NCI-H2196 (cell line): ENCODE results near the gene ZNF775.

ENCODE experiments used
- DNase-seq: peaks from one replicate; lab custom pipeline; 2025; ENCODE audit not compliant: unreplicated experiment; lab: John Stamatoyannopoulos, UW

The ZNF775 gene

DNA sequence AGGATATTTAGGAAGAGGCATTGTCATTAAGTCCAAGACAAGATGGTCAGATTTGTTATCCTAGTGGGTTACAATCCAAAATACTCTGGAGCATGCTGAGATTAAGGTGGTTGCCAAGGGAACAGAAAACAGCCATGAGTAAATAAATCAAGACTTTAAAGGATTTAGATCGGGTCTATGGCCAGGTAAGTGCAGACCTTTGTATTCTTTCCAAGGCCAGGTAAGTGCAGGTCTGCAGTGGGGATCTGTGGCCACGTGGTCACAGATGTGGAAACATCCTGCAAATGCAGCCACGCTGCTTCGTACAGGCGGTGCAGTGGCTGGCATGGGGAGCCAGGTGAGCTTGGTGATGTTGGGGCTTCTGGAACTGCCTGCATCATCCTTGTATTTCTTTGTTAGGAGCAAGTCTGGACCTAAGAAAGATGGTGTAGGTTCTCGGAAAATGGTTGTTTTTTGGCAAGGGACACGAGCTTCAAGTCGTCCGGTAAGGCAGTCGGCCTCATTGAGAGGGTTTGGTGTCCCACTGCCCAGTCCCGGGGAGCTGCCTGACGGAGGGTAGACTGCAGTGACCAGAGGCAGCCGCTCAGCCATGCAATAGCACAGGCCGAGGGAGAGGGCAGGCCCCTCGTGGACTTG, 21.8 kb downstream of the ZNF775 start:
- no peak for DNase-seq

- no peak for DNase-seq
Observed at GRCh38 chr7:150401424-150401790, 22.3 kb downstream of the ZNF775 start.

GRCh38 chr7:150401861-150402631, 22.9 kb downstream of the ZNF775 start:
- DNase-seq: no peak

- DNase-seq: no peak
Observed at GRCh38 chr7:150402671-150403321, 23.7 kb downstream of the ZNF775 start.

- DNase-seq: no peak
Observed at GRCh38 chr7:150403376-150404171, 24.4 kb downstream of the ZNF775 start.

DNA sequence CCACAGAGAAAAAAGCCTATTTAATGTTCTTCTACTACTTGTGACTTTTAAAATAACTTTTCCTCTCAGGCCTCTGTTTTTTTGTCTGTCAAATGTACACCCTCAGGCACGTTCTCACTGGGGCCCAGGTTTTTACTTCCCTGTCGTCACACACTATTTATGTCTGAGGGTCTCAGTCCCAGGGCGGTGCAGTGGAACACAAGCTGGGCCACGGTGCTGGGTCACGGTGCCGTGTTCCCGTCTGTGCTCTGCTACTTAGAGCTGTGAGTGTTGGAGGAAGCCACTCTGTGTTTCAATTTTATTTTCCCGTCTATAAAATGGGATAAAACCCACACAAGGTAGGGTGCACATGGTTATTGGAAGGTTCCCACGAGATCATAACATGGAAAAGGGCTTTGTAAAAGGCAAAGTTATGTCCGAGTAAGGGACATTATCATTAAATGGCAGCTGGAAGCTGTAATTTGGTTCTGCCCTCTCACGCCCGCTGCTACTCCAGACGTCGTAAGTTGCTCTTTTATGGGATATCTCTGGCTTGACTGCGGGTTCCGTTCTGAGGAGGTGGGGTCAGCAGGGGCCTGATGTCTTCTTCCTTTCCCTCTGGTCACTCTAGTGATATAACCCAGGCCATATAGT, 25.2 kb downstream of the ZNF775 start:
- DNase-seq: no peak

DNA sequence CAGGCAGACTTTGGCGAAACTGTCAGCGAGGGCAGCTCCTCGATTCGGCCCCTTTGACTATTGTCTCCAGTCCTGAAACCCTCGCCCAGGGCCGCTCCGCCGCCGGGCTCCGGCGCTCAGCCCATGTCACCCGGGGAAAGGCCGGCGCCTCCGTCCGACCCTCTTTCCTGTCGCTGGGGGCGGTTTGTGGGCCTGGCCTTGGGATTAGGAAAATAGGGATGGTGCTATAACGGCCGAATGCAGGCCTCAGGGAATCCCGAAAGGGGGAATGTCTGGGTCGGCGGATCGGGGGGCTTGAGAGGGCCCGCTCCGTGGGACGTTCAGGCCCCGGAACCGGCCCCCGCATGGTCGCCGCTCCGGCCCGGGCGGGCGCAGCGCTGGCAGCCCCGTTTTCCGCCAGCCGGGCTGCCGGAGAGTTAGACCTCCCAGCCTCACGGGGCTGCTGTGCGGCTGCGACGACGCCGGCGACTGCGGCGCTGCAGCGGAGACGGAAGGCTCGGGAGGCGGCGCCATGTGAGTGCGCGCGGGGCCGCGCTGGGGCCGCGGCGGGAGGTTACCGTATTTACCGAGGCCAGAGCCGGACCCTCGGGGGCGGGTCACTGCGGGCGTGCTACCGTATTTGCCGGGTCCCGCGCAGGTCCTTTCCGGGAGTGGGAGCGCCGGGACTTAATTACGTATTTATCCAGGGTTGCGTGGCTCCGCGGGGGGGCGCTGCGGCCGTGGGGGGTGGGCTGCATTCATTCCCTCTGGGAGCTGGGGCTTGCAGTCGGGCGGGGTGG, 25.9 kb downstream of the ZNF775 start:
- peak; percentile 86 for DNase-seq

DNA sequence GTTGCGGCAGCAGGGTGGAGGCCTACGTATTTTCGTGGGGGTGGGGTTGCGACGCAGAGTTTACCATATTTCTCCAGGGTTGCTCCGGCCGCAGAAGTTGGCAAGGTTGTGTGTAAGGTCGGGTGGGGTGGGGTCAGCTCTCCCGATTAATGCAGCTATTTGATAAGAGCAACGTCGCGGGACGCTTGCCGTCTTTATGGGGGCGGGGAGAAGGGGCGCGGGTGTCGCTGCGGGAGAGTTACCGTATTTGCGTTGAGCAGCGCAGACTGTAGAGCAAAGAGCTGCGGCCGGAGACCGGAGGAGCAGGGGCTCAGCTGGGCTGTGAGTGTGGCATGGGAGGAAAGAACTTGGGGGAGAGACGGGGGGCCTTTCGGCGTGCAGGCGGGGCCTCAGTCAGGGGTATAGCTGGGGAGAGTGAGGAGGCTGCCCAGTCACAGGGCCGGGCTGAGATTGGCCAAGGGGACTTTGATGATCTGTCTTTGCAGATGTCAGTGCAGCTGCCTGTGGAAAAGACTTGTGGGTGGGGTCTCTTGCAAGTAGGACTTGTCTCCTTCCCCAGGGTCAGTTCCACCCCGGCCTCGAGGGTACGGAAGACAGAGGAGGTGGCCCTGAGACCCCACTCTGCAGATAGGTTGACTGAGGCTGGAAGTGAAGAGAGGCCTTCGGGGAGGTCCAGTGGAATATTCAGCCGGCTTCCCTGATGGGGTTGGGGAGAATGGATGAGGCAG, 26.6 kb downstream of the ZNF775 start:
- DNase-seq: peak; percentile 72

DNA sequence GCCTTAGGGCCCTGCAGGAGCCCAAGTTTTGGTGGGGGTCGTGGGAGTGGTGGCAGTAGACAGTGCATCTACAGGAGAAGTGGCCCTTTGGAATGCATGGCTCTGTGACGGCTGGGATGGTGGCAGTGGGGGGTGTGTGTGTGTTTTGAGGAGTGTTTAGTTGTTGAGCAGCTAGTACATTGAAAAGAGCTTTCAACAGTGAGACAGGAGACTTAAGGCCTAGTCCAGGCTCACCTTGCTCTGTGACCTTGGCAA, 27.1 kb downstream of the ZNF775 start:
- DNase-seq: no peak

DNA sequence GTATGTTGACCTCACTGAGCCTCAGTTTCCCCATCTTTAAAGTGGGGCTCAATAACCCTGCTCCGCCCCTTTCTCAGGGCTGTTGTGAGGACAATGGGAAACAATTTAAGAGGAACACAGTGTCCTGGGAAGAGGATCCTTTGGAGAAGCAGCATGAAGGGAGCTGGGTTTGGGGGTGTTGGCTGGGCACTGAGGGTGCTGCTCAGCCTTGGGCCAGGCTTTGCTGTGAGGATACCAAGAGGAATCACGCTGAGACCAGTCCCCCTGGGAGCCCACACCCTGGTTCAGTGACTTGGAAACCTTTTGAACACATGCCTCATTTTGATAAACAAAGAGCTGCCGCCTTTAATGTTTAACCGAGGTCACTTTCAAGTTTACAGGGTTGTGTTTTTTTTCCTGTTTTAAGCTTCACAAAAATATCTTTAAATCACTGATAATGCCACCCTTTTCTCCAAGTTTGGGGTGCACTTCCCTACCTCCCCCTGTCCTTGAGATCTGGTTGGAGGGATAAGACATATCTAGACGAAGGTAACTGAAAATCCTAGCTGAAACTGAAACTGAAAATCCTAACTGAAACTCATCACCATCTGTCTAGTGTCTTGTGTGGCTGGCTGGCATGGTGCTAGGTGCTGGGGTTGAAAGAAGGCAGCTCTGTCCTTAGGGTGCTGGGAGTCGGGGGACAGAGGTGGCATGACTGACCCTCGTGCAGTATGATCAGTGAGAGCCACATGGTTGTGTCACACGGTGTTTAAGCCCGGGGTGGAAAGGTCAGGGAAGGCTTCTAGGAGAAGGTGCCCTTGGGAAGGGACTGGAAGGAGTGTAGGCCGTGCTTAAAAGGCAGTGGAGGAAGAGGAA, 27.7 kb downstream of the ZNF775 start:
- DNase-seq: no peak

DNA sequence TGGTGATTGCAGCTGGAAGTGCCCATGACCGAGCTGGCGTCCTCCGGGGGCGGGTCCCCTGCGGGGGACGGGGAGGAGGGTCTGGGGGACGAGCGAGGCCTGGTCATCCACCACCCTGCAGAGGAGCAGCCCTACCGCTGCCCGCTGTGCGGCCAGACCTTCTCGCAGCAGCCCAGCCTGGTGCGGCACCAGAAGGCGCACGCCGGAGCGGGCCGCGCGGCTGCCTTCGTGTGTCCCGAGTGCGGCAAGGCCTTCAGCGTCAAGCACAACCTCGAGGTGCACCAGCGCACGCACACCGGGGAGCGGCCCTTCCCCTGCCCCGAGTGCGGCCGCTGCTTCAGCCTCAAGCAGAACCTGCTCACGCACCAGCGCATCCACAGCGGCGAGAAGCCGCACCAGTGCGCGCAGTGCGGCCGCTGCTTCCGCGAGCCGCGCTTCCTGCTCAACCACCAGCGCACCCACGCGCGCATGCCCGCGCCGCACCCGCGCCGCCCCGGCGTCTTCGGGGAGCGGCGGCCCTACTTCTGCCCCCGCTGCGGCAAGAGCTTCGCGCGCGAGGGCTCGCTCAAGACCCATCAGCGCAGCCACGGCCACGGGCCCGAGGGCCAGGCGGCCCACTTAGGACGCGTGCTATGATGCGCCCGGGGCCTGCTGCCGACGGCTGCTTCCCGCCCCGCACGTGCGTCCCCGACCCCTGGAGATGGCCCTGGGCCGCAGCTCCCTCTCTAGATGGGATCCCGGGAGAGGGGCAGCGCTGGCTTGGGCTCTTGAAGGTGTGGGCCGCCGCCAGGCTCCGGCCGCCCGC, 28.7 kb downstream of the ZNF775 start:
- no peak for DNase-seq

GRCh38 chr7:150408393-150409299, 29.5 kb downstream of the ZNF775 start:
- DNase-seq: no peak

DNA sequence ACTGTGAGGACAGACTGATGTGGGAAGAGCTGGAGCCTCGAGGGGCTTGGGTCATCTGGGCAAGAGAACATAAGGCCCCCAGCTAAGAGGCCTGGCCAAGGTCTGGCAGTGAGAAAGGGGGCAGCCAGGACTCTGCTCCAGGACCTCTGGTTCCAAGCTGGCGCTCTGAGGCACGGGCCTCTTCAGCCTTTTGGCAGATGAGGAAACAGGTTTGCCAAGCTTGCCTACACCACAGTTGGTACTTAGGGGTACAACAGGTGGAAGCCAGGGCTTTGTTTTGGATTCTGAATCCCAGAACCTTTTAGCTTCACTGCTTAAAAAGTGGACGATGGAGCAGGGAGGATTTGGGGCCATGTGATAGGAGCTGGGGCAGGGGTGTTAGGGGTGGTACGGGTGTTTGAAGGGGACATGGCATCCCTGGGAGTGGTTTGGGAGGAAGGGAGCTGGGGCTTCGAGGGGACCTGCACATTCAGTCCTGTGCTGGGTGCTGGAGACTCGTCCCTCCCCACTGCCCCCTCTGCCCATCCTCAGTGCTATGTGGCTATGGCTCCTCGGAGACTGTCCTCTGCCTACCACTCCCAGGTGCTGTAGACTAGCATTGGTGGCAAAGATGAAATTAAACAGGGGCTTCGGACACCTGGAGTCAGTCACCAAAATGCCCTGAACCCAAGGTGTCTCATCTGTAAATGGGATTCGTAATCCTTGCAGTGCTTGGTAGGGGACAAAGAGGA, 30.3 kb downstream of the ZNF775 start:
- DNase-seq: no peak

DNA sequence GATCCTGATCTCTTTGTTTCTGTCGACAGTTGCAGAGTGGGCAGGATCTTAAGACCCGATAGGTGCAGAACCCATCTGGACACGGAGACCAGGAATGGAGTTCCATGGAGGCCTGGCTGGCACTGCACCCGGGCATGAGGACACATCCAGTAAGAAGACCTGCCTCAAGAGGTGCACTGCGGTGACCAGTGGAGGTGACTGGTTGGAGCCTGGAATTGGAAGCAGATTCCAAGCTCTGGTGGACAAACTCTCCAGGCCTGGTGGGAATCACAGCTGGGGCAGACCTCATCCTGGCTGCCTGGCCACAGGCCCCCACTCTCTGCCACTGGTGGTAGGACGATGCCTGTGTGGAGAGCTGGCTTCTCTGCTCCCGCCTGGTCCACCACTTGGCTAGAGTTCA, 31.0 kb downstream of the ZNF775 start:
- DNase-seq: no peak

- DNase-seq: no peak
Observed at GRCh38 chr7:150410680-150411346, 31.7 kb downstream of the ZNF775 start.

DNA sequence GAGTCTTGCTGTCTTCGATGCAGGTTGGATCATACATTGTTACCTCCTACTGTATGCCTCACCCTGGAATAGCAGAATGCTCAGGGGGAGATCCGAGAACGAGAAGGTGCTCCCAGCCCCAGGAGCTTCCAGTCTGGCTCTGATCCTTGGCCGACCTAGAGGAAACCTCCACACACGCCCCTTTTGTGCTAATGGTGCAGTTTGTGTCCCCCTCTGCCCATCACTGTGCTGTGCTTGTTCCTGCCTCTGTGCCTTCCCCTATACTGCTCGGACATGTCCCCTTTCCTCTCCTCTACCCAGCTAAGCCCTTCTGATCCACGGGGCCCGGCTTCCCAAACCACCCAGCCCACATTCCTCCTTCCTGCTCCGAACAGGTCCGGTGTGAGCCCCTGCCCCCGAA, 32.5 kb downstream of the ZNF775 start:
- no peak for DNase-seq
